HL-60/S4 (cell line): ENCODE data around the gene GGT1.
"Not testable (repeated sequence)": the region's sequence is repeated elsewhere in the genome, so short reads cannot be mapped to it uniquely, and the experiment has no call there.

Experiments used
- in situ Hi-C: fragments of 300-500 bp; cut with MboI; formaldehyde crosslinking; loops from 2 replicates; pipeline ENCODE4 v1.14.3; 2022; ENCODE audit warnings: low sequenced_read_pairs

The GGT1 gene

DNA sequence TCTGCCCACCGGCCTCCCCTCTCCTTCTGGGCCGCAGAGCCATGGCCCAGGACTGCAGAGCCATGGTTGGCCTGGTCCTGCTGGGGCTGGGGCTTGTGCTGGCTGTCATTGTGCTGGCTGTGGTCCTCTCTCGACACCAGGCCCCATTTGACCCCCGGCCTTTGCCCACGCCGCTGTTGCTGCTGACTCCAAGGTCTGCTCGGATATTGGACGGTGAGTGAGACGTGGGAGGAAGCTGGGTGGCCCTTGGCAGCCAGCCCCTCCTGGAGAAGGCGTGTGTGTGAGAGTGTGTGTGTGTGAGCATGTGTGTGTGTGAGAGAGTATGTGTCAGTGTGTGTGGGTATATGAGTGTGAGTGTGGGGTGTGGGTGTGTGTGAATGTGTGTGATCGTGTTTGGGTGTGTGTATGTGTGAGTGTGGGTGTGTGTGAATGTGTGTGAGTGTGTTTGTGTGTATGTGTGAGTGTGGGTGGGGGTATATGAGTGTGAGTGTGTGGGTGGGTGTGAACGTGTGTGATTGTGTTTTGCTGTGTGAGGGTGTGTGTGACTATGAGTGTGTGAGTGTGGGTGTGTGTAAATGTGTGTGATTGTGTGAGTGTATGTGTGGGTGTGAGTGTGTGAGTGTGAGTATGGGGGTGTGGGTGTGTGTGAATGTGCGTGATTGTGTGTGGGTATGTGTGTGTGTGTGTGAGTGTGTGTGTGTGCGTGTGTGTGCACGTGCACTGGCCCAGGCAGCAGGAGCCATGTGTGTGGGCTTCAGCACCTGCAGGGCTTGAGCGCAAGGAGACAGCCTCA lies 30.4 kb downstream of the GGT1 start:
- in situ Hi-C loops: not testable (repeated sequence)

- in situ Hi-C loops: not testable (repeated sequence)
These were observed 31.9 kb downstream of the GGT1 start for GRCh38 chr22:24634776-24635389.

GRCh38 chr22:24636513-24636912 lies 33.5 kb downstream of the GGT1 start:
- in situ Hi-C loops: not testable (repeated sequence)

- in situ Hi-C loops: not testable (repeated sequence)
These were observed 39.3 kb downstream of the GGT1 start for GRCh38 chr22:24642307-24642706.

DNA sequence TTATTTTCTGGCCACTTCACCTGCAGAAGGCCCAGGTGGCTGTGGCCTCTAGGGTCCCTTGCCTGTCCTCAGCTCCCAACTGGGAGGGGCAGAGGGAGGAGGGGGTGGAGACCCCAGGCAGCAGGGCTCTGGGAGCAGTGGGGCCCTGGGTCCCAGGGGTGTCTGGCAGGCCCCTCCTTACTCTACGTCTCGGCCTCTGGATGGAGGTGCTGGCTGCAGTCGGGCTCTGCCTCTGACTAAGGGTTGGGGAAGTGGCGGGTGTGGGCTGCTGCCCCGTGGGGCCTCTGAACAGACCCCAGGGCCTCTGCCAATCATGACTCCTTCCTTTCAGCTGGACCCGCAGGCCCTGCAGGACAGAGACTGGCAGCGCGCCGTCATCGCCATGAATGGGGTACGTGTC lies 41.4 kb downstream of the GGT1 start:
- in situ Hi-C loops: not testable (repeated sequence)

DNA sequence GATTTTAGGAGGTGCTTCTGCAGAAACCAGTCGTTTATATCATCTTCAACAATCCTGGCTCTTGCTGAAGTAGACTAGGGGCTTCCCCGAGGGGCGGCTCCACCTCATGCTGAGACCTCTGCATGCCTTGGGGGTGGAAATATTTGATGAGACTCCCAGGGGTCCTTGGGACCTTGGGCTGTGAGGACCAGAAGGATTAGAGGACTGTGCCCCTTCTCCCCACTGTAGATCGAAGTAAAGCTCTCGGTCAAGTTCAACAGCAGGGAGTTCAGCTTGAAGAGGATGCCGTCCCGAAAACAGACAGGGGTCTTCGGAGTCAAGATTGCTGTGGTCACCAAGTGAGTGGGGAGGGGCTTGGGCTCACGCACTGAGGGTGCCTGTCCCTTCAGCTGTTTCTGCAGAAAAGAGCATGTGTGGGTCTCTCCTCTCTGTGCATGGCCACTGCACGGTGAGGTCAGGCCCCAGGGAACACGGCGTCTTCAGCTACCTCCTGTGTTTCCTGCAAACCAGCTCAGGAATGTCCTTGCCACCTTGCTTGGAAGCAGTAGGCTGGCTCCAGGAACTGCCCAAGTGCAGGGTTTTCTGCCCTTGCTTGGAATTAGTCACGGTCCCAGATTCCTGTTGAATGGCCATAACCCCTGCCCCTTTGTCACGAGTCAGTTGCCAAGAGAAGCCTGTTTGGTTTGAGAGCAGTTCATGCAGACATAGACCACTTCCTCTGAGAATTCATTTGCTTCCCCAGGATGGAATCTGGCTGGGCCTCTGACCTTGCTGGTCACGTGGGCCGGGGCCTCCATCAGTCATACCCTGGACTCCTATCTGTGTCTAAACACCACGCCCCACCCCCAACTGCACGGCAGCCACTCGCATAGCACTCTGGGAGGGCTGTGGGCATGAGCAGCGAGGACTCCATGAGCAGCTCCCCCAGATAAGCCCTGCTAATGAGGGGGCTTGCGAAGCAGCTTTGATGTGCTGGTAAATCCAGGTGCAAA lies 42.7 kb downstream of the GGT1 start:
- in situ Hi-C loops: not testable (repeated sequence)

DNA sequence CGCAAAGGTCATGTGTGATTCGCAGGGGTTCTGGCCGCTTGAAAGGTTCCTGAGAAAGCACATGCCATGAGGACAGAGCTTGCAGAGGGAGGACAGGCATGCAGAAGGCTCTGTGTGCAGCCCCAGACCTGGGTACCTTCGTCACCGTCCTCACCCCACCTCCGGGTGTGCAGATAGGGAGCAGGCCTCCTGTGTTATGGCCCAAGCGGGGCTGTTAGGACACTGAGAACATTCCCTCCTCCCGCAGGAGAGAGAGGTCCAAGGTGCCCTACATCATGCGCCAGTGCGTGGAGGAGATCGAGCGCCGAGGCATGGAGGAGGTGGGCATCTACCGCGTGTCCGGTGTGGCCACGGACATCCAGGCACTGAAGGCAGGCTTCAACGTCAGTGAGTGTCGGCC lies 43.8 kb downstream of the GGT1 start:
- in situ Hi-C loops: not testable (repeated sequence)

DNA sequence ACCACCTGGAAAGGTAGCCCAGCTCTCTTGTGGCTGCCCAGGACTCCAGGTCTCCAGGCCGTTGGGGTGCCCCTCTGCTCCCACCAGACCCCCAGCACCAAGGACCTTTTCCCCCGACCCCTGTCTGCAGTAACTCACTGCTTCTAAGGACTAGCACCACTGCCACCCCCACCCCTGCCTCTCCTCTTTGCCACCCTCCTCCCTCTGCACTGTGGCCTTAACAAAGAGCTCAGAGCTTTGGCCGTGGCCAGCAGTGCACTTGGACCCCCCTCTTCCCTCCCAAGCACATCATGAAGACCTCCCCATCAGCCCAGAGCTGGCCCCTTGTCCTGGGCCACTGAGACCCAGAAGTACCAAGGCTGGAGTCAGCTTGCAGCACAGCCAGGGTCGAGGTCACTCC lies 46.4 kb downstream of the GGT1 start:
- in situ Hi-C loops: not testable (repeated sequence)

- in situ Hi-C loops: loop anchor here (25.0 kb wide), 1 partner anchor 111 kb away; the partner anchor contains the start of gene PIWIL3
These were observed 47.9 kb downstream of the GGT1 start for GRCh38 chr22:24650884-24651283.

- in situ Hi-C loops: loop anchor here (25.0 kb wide), 1 partner anchor 97 kb away; the partner anchor contains the start of gene PIWIL3
These were observed 62.4 kb downstream of the GGT1 start for GRCh38 chr22:24665395-24665794.

DNA sequence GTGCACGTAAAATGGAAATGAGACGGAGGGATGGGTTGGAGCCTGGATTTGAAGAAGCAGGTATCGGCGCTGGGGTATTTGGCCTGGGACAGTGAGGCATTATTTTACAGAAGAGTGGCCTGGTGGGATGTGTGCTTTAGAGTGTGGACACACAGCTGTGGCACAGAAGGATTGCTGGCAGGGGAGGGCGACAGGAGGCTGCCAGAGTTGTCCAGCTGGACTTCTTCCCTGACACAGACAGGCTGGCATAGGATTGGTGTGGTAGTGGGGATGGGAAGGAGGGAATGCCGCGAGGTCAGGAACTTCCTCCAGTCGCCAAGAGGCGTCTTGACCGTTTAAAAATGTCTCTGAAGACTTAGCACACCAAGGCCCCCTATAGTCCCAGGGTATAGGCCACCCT lies 64.9 kb downstream of the GGT1 start:
- in situ Hi-C loops: loop anchor here (25.0 kb wide), 1 partner anchor 94 kb away; the partner anchor contains the start of gene PIWIL3

GRCh38 chr22:24672532-24672931 lies 69.5 kb downstream of the GGT1 start:
- in situ Hi-C loops: loop anchor here (25.0 kb wide), 1 partner anchor 90 kb away; the partner anchor contains the start of gene PIWIL3
